ENCODE data around the gene KSR2. TPM values are rescaled to one million over a fixed set of nuclear protein-coding genes. Genes with fewer than 3 reads are reported as not detected.

Gene KSR2
- total RNA-seq, 1 experiment from 2014 or later = 1.3 TPM

DNA sequence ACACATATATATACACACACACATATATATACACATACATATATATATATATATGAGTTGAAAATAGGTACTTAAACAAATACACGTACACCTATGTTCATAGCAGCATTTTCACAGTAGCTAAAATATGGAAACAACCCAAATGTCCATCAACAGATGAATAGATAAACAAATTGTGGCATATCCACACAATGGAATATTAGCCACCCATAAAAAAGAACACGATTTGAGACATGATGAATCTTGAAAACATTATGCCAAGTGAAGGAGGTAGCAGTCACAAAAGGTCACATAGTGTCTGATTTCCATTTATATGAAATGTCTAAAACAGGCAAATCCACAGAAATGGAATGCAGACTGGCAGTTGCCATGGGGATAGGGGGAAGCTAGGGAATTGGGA is 276.3 kb downstream of the KSR2 start:
- H2BK120ac ChIP-seq (ENCODE audit: low read depth, low read length, poor library complexity, severe bottlenecking) = no peak overlapping the region
- H3K9me3 ChIP-seq (ENCODE audit: control insufficient read depth, low read depth, low read length) = no peaks in the 10 kb centered on the region
- no peak overlapping the region for H3K4me2 ChIP-seq (ENCODE audit: insufficient read depth, insufficient read length, low read length)
- no peak overlapping the region for H2BK15ac ChIP-seq (ENCODE audit: low read depth, low read length)
- no peak overlapping the region for H3K27ac Mint-ChIP-seq
- TF ChIP-seq, protein P1, sequence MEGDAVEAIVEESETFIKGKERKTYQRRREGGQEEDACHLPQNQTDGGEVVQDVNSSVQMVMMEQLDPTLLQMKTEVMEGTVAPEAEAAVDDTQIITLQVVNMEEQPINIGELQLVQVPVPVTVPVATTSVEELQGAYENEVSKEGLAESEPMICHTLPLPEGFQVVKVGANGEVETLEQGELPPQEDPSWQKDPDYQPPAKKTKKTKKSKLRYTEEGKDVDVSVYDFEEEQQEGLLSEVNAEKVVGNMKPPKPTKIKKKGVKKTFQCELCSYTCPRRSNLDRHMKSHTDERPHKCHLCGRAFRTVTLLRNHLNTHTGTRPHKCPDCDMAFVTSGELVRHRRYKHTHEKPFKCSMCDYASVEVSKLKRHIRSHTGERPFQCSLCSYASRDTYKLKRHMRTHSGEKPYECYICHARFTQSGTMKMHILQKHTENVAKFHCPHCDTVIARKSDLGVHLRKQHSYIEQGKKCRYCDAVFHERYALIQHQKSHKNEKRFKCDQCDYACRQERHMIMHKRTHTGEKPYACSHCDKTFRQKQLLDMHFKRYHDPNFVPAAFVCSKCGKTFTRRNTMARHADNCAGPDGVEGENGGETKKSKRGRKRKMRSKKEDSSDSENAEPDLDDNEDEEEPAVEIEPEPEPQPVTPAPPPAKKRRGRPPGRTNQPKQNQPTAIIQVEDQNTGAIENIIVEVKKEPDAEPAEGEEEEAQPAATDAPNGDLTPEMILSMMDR (conservative IDR thresholded peaks at IDR 0.05) = no peak
- peaks cover 3 to 7% (median 7%) of the 10 kb centered on the region in 3 experiments; a peak in 5 of 7 replicates for H3K36me3 Mint-ChIP-seq (ENCODE audit: insufficient read depth in 1 of 3, low read depth in 3 of 3)
- peaks cover 8 to 10% of the 10 kb centered on the region in 2 experiments for H3K9me3 Mint-ChIP-seq
- no peak overlapping the region for H3K23ac ChIP-seq (ENCODE audit: insufficient read length, low read depth, low read length)
- H3K4me1 ChIP-seq (ENCODE audit: insufficient read depth, low read length) = no peaks in the 10 kb centered on the region
- H3T11ph ChIP-seq (ENCODE audit: low read length) = no peak overlapping the region
- H4K91ac ChIP-seq (ENCODE audit: insufficient read length, low read depth, low read length) = no peak overlapping the region
- H3K27ac ChIP-seq (ENCODE audit: insufficient read length, low read depth, low read length) = no peak overlapping the region
- no peak overlapping the region for H4K5ac ChIP-seq (ENCODE audit: insufficient read length, low read depth, low read length)
- no peaks in the 10 kb centered on the region for H3K27me3 ChIP-seq (ENCODE audit: insufficient read depth, low read length)
- H2BK5ac ChIP-seq (ENCODE audit: insufficient read length, low read length) = no peak overlapping the region
- H3K56ac ChIP-seq (ENCODE audit: insufficient read length, low read depth, low read length) = no peak overlapping the region
- no peak overlapping the region for H3K9ac ChIP-seq (ENCODE audit: extremely low read depth, insufficient read length, low read length)
- H2BK20ac ChIP-seq (ENCODE audit: low read depth, low read length, poor library complexity, severe bottlenecking) = no peak overlapping the region
- H4K8ac ChIP-seq (replicated peaks; ENCODE audit: insufficient read length, low read depth, low read length) = no peak overlapping the region
- H3K18ac ChIP-seq (ENCODE audit: insufficient read length, low read depth, low read length) = no peak overlapping the region
- peaks cover 2% of the 10 kb centered on the region for H3K27me3 Mint-ChIP-seq (ENCODE audit: low read depth)
- H2AFZ ChIP-seq (ENCODE audit: low read length) = no peak overlapping the region
- H3K23me2 ChIP-seq (ENCODE audit: insufficient read length, low read depth, low read length, poor library complexity, severe bottlenecking) = no peaks in the 10 kb centered on the region
- H3K14ac ChIP-seq (ENCODE audit: insufficient read depth, low read length) = no peak overlapping the region
- H3K79me2 ChIP-seq (ENCODE audit: insufficient read depth, low read length) = no peaks in the 10 kb centered on the region
- no CpG with 5 or more reads among the region's 2 CpGs for WGBS (ENCODE audit: extremely low coverage, insufficient read length, low lambda C conversion rate)
- H2BK12ac ChIP-seq (ENCODE audit: insufficient read length, low read depth, low read length) = no peak overlapping the region
- H2AK5ac ChIP-seq (ENCODE audit: insufficient read length, low read length) = no peak overlapping the region
- H3K4me3 Mint-ChIP-seq = no peak overlapping the region
- H3K4me1 Mint-ChIP-seq = peaks cover 8 to 15% of the 10 kb centered on the region in 2 experiments
- H3K4ac ChIP-seq (ENCODE audit: low read depth, low read length) = no peak overlapping the region
- no peaks in the 10 kb centered on the region for H4K20me1 ChIP-seq (ENCODE audit: control insufficient read depth, insufficient read depth, insufficient read length)
- DNase-seq = no peak
- H3K79me1 ChIP-seq (ENCODE audit: insufficient read depth, low read depth, low read length, poor library complexity, severe bottlenecking) = no peaks in the 10 kb centered on the region

Measured in H9 (cell line).